MM.1S (cell line): ENCODE data around the gene APBB2.

Experiments used
- DNase-seq: peaks from one replicate; pipeline ENCODE4 v3.0.0-alpha.2; 2015
- H2AFZ ChIP-seq: fragments of 300-600 bp; sonication (generic); 2 replicates; pipeline ENCODE4 v1.6.0; 2016; ENCODE audit warnings: antibody characterized with exemption, low read length
- H3F3A ChIP-seq: fragments of 300-600 bp; sonication (generic); 2 replicates; pipeline ENCODE4 v1.6.1; 2016; ENCODE audit warnings: mild to moderate bottlenecking, antibody characterized with exemption, low read length, moderate library complexity, mixed read lengths; ENCODE audit not compliant: insufficient read depth
- H3K27ac ChIP-seq: fragments of 300-600 bp; sonication (generic); 2 replicates; pipeline ENCODE4 v1.5.1; 2016; ENCODE audit warnings: mild to moderate bottlenecking, low read length
- H3K27me3 ChIP-seq: fragments of 300-600 bp; sonication (generic); replicated peaks from 2 replicates; pipeline ENCODE4 v1.6.0; 2016; ENCODE audit warnings: low read length; ENCODE audit not compliant: insufficient read depth
- H3K36me3 ChIP-seq: fragments of 300-600 bp; sonication (generic); replicated peaks from 2 replicates; pipeline ENCODE4 v1.6.1; 2016; ENCODE audit warnings: mild to moderate bottlenecking, low read length, mixed read lengths; ENCODE audit not compliant: insufficient read depth
- H3K4me1 ChIP-seq: fragments of 300-600 bp; sonication (generic); 2 replicates; pipeline ENCODE4 v1.6.1; 2016; ENCODE audit warnings: low read length, mixed read lengths
- H3K4me2 ChIP-seq: fragments of 300-600 bp; sonication (generic); 2 replicates; pipeline ENCODE4 v1.6.0; 2016; ENCODE audit warnings: low read depth, low read length
- H3K4me3 ChIP-seq: fragments of 300-600 bp; sonication (generic); 2 replicates; pipeline ENCODE4 v1.5.1; 2016; ENCODE audit warnings: low read length, mixed read lengths
- H3K79me2 ChIP-seq: fragments of 300-600 bp; sonication (generic); 2 replicates; pipeline ENCODE4 v1.6.1; 2016; ENCODE audit warnings: mixed run types, low read length, mixed read lengths
- H3K9ac ChIP-seq: fragments of 300-600 bp; sonication (generic); 2 replicates; pipeline ENCODE4 v1.6.1; 2016; ENCODE audit warnings: low read length, mixed read lengths
- H3K9me2 ChIP-seq: fragments of 300-600 bp; sonication (generic); replicated peaks from 2 replicates; pipeline ENCODE4 v1.6.1; 2016; ENCODE audit warnings: mild to moderate bottlenecking, low read length, mixed read lengths; ENCODE audit not compliant: insufficient read depth
- H3K9me3 ChIP-seq: fragments of 300-600 bp; sonication (generic); replicated peaks from 2 replicates; pipeline ENCODE4 v1.6.1; 2016; ENCODE audit warnings: mild to moderate bottlenecking, low read length, mixed read lengths; ENCODE audit not compliant: insufficient read depth
- H4K20me1 ChIP-seq: fragments of 300-600 bp; sonication (generic); 2 replicates; pipeline ENCODE4 v1.6.1; 2016; ENCODE audit warnings: mild to moderate bottlenecking, low read length, moderate library complexity, mixed read lengths; ENCODE audit not compliant: insufficient read depth
- CTCF ChIP-seq: fragments of 300-600 bp; sonication (generic); IDR thresholded peaks from 2 replicates; pipeline ENCODE4 v1.5.1; 2016; ENCODE audit warnings: antibody characterized with exemption, low read length, mixed read lengths
- EZH2 ChIP-seq: fragments of 300-600 bp; sonication (generic); optimal IDR thresholded peaks from 2 replicates; pipeline ENCODE3; 2017; ENCODE audit warnings: low read depth, mild to moderate bottlenecking, antibody characterized with exemption, low read length, mixed read lengths
- EZH2phosphoT487 ChIP-seq: fragments of 300-600 bp; sonication (generic); IDR thresholded peaks from 2 replicates; pipeline ENCODE4 v1.6.1; 2018; ENCODE audit warnings: antibody characterized with exemption, low read length

Gene APBB2

GRCh38 chr4:40838742-40839141, 375.6 kb downstream of the APBB2 start:
- Histone ChIP-seq H3K4me2 (no peak overlapping the region), H4K20me1 (no peaks in the 10 kb centered on the region), H3K4me3 (no peak overlapping the region), H3K9ac (no peak overlapping the region), H3K36me3 (no peaks in the 10 kb centered on the region), H3K27ac (no peak overlapping the region), H3K9me2 (no peaks in the 10 kb centered on the region), H3K79me2 (no peaks in the 10 kb centered on the region), H3F3A (peaks cover 20% of the 10 kb centered on the region), H2AFZ (no peak overlapping the region), H3K27me3 (no peaks in the 10 kb centered on the region), H3K4me1 (peaks cover 10% of the 10 kb centered on the region), H3K9me3 (no peaks in the 10 kb centered on the region)
- DNase-seq = no peak
- TF ChIP-seq EZH2phosphoT487 (no peak), EZH2 (no peak), CTCF (peak; percentile 12; the same call in 1 of the 2 replicates)

GRCh38 chr4:40837094-40837870, 377.1 kb downstream of the APBB2 start:
- no peak overlapping the region for H3K4me3 ChIP-seq
- peaks cover 20% of the 10 kb centered on the region for H3F3A ChIP-seq
- no peaks in the 10 kb centered on the region for H3K27me3 ChIP-seq
- H3K9ac ChIP-seq = no peak overlapping the region
- H4K20me1 ChIP-seq = no peaks in the 10 kb centered on the region
- H3K9me2 ChIP-seq = no peaks in the 10 kb centered on the region
- H3K36me3 ChIP-seq = no peaks in the 10 kb centered on the region
- no peaks in the 10 kb centered on the region for H3K9me3 ChIP-seq
- no peak overlapping the region for H3K4me2 ChIP-seq
- H2AFZ ChIP-seq = no peak overlapping the region
- H3K4me1 ChIP-seq = peaks cover 10% of the 10 kb centered on the region
- H3K79me2 ChIP-seq = no peaks in the 10 kb centered on the region
- TF ChIP-seq EZH2 (no peak), CTCF (no peak), EZH2phosphoT487 (no peak)
- no peak overlapping the region for H3K27ac ChIP-seq
- no peak for DNase-seq

GRCh38 chr4:40833212-40833611, 381.1 kb downstream of the APBB2 start:
- H3K27me3 ChIP-seq = no peaks in the 10 kb centered on the region

More at GRCh38 chr4:40833212-40833611, 381.1 kb downstream of the APBB2 start:
- H2AFZ ChIP-seq = no peak overlapping the region
- H3K4me2 ChIP-seq = no peak overlapping the region
- TF ChIP-seq EZH2phosphoT487 (no peak), EZH2 (no peak), CTCF (no peak)
- no peak for DNase-seq
- H3K9me3 ChIP-seq = no peaks in the 10 kb centered on the region
- no peaks in the 10 kb centered on the region for H3K36me3 ChIP-seq
- no peak overlapping the region for H3K4me3 ChIP-seq
- H4K20me1 ChIP-seq = no peaks in the 10 kb centered on the region
- H3K4me1 ChIP-seq = no peaks in the 10 kb centered on the region
- no peak overlapping the region for H3K27ac ChIP-seq
- H3F3A ChIP-seq = no peaks in the 10 kb centered on the region
- H3K9ac ChIP-seq = no peak overlapping the region
- H3K79me2 ChIP-seq = no peaks in the 10 kb centered on the region
- no peaks in the 10 kb centered on the region for H3K9me2 ChIP-seq
